SK-N-SH treated with all-trans-retinoic acid at 6 μM for 48 hours (cell line): ENCODE measurements around the gene COPS8.
A peak's percentile ranks its signal among the peaks of the same experiment; 100 is the strongest.

Source experiments
- ATAC-seq: fragments of 200-7000 bp; cut with Tn5 transposase; 3 replicates; pipeline ENCODE4 v1.9.1; 2020; ENCODE audit warnings: mild to moderate bottlenecking, moderate library complexity
- ARNTL ChIP-seq: fragments of 450-650 bp; formaldehyde crosslinking; IDR thresholded peaks from 2 replicates; pipeline ENCODE4 v1.5.0; 2020; ENCODE audit warnings: low read depth, mild to moderate bottlenecking, moderate library complexity, borderline replicate concordance
- BACH2 ChIP-seq: fragments of 250-450 bp; sonication (Bioruptor Pico); IDR thresholded peaks from 2 replicates; pipeline ENCODE4 v1.9.0; 2021; ENCODE audit warnings: mild to moderate bottlenecking, borderline replicate concordance
- CSDC2 ChIP-seq: fragments of 250-450 bp; sonication (Bioruptor Pico); IDR thresholded peaks from 2 replicates; pipeline ENCODE4 v1.5.0; 2020; ENCODE audit warnings: mild to moderate bottlenecking, moderate library complexity
- ESRRG ChIP-seq: fragments of 250-450 bp; sonication (Bioruptor Pico); IDR thresholded peaks from 2 replicates; pipeline ENCODE4 v1.6.1; 2021; ENCODE audit warnings: mild to moderate bottlenecking
- GLIS3 ChIP-seq: fragments of 250-450 bp; sonication (Bioruptor Pico); IDR thresholded peaks from 2 replicates; pipeline ENCODE4 v1.5.0; 2020; ENCODE audit warnings: mild to moderate bottlenecking, moderate library complexity
- ISL1 ChIP-seq: fragments of 250-450 bp; sonication (Bioruptor Pico); IDR thresholded peaks from 2 replicates; pipeline ENCODE4 v2.1.2; 2022; ENCODE audit warnings: mild to moderate bottlenecking, moderate library complexity
- POU6F1 ChIP-seq: fragments of 250-450 bp; sonication (Bioruptor Pico); IDR thresholded peaks from 2 replicates; pipeline ENCODE4 v1.8.0; 2021; ENCODE audit warnings: low read depth, mild to moderate bottlenecking, moderate library complexity, borderline replicate concordance
- PPARA ChIP-seq: fragments of 250-450 bp; sonication (Bioruptor Pico); IDR thresholded peaks from 2 replicates; pipeline ENCODE4 v1.5.0; 2020; ENCODE audit warnings: mild to moderate bottlenecking, borderline replicate concordance
- RARB ChIP-seq: fragments of 250-450 bp; sonication (Bioruptor Pico); IDR thresholded peaks from 2 replicates; pipeline ENCODE4 v1.8.0; 2021; ENCODE audit warnings: mild to moderate bottlenecking, moderate library complexity
- SNAI2 ChIP-seq: fragments of 250-450 bp; sonication (Bioruptor Pico); IDR thresholded peaks from 2 replicates; pipeline ENCODE4 v1.5.0; 2020; ENCODE audit warnings: mild to moderate bottlenecking, moderate library complexity
- TCF4 ChIP-seq: fragments of 250-450 bp; sonication (Bioruptor Pico); IDR thresholded peaks from 2 replicates; pipeline ENCODE4 v1.8.0; 2021; ENCODE audit warnings: mild to moderate bottlenecking, moderate library complexity, borderline replicate concordance
- TOX ChIP-seq: fragments of 250-450 bp; sonication (Bioruptor Pico); IDR thresholded peaks from 2 replicates; pipeline ENCODE4 v1.8.0; 2021; ENCODE audit warnings: mild to moderate bottlenecking, moderate library complexity, borderline replicate concordance
- TSHZ2 ChIP-seq: fragments of 250-450 bp; sonication (Bioruptor Pico); IDR thresholded peaks from 2 replicates; pipeline ENCODE4 v1.5.0; 2020; ENCODE audit warnings: mild to moderate bottlenecking, moderate library complexity
- ZC3H10 ChIP-seq: fragments of 250-450 bp; sonication (Bioruptor Pico); IDR thresholded peaks from 2 replicates; pipeline ENCODE4 v1.5.1; 2021; ENCODE audit warnings: mild to moderate bottlenecking, moderate library complexity
- ZFP3 ChIP-seq: fragments of 250-450 bp; sonication (Bioruptor Pico); IDR thresholded peaks from 2 replicates; pipeline ENCODE4 v1.5.0; 2020; ENCODE audit warnings: mild to moderate bottlenecking, moderate library complexity
- ZNF70 ChIP-seq: fragments of 450-650 bp; formaldehyde crosslinking; IDR thresholded peaks from 2 replicates; pipeline ENCODE4 v1.5.0; 2020; ENCODE audit warnings: mild to moderate bottlenecking, moderate library complexity
- ZNF8 ChIP-seq: fragments of 450-650 bp; formaldehyde crosslinking; IDR thresholded peaks from 2 replicates; pipeline ENCODE4 v1.5.0; 2020; ENCODE audit warnings: mild to moderate bottlenecking, moderate library complexity
- TF ChIP-seq, protein P1 (sequence below): fragments of 250-450 bp; sonication (Bioruptor Pico); IDR thresholded peaks from 2 replicates; pipeline ENCODE4 v1.8.0; 2020; ENCODE audit warnings: mild to moderate bottlenecking, moderate library complexity, borderline replicate concordance
- TF ChIP-seq, protein P2 (sequence below): fragments of 250-450 bp; sonication (Bioruptor Pico); IDR thresholded peaks from 2 replicates; pipeline ENCODE4 v1.5.1; 2020; ENCODE audit warnings: low read depth, mild to moderate bottlenecking, moderate library complexity

The COPS8 gene

DNA sequence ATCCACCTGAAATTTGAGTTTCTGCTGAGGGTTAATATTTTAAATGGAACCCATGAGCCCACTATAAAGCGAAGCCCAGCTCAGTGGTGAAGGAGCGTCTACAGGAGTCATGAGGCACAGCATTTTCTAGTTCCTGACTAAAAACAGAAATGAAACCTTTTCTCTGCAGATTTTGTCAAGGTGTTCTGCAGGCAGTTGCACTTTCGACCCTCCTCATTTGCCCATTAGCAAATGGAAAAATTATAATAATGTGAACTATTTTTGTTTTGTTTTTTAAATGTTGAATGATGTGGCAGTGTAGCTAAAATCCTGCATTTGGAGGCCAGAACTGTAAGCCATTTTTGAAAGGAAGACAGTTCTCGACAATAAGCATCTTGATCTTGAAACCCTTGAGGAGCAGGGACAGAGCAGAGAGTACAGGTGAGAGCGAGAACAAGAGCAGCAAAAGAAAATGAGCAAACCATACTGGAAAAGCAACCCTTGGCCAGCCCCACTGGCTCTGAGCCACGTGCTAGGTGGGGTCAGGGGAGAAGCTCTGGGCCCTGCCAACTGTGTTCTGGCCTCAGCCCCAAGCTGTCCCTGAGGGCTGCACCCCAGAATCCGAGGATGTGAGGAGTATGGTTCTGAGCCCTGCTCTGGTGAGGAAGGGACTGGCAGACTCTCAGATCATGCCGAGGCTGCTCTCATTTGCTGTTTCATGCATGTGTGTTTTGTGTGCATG lies 26.4 kb upstream of the COPS8 start:
- ATAC-seq, result no peak
- TF ChIP-seq TOX, result no peak
- no peak for TF ChIP-seq RARB (CRISPR knock-in tag)
- no peak for TF ChIP-seq TCF4 (CRISPR knock-in tag)
- TF ChIP-seq, protein P1, sequence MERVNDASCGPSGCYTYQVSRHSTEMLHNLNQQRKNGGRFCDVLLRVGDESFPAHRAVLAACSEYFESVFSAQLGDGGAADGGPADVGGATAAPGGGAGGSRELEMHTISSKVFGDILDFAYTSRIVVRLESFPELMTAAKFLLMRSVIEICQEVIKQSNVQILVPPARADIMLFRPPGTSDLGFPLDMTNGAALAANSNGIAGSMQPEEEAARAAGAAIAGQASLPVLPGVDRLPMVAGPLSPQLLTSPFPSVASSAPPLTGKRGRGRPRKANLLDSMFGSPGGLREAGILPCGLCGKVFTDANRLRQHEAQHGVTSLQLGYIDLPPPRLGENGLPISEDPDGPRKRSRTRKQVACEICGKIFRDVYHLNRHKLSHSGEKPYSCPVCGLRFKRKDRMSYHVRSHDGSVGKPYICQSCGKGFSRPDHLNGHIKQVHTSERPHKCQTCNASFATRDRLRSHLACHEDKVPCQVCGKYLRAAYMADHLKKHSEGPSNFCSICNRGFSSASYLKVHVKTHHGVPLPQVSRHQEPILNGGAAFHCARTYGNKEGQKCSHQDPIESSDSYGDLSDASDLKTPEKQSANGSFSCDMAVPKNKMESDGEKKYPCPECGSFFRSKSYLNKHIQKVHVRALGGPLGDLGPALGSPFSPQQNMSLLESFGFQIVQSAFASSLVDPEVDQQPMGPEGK (CRISPR knock-in tag), result no peak
- TF ChIP-seq BACH2 (CRISPR knock-in tag), result no peak
- TF ChIP-seq ISL1 (CRISPR knock-in tag), result no peak
- TF ChIP-seq POU6F1 (CRISPR knock-in tag), result no peak
- TF ChIP-seq PPARA (CRISPR knock-in tag), result no peak
- no peak for TF ChIP-seq GLIS3 (CRISPR knock-in tag)
- TF ChIP-seq SNAI2 (CRISPR knock-in tag), result no peak
- TF ChIP-seq ZNF70 (CRISPR knock-in tag), result no peak
- TF ChIP-seq ZNF8 (CRISPR knock-in tag), result no peak
- TF ChIP-seq ZFP3 (CRISPR knock-in tag), result no peak
- TF ChIP-seq, protein P2, sequence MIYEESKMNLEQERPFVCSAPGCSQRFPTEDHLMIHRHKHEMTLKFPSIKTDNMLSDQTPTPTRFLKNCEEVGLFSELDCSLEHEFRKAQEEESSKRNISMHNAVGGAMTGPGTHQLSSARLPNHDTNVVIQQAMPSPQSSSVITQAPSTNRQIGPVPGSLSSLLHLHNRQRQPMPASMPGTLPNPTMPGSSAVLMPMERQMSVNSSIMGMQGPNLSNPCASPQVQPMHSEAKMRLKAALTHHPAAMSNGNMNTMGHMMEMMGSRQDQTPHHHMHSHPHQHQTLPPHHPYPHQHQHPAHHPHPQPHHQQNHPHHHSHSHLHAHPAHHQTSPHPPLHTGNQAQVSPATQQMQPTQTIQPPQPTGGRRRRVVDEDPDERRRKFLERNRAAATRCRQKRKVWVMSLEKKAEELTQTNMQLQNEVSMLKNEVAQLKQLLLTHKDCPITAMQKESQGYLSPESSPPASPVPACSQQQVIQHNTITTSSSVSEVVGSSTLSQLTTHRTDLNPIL (CRISPR knock-in tag), result no peak
- TF ChIP-seq TSHZ2 (CRISPR knock-in tag), result no peak
- no peak for TF ChIP-seq ESRRG (CRISPR knock-in tag)
- no peak for TF ChIP-seq ARNTL (CRISPR knock-in tag)

GRCh38 chr2:237060534-237061312 lies 25.0 kb upstream of the COPS8 start:
- no peak for TF ChIP-seq ISL1 (CRISPR knock-in tag)
- TF ChIP-seq POU6F1 (CRISPR knock-in tag), result no peak
- TF ChIP-seq BACH2 (CRISPR knock-in tag), result no peak
- no peak for TF ChIP-seq TCF4 (CRISPR knock-in tag)
- no peak for TF ChIP-seq TOX
- TF ChIP-seq CSDC2 (CRISPR knock-in tag), result no peak
- TF ChIP-seq GLIS3 (CRISPR knock-in tag), result no peak
- no peak for TF ChIP-seq ZC3H10
- ATAC-seq, result peak; percentile 95

DNA sequence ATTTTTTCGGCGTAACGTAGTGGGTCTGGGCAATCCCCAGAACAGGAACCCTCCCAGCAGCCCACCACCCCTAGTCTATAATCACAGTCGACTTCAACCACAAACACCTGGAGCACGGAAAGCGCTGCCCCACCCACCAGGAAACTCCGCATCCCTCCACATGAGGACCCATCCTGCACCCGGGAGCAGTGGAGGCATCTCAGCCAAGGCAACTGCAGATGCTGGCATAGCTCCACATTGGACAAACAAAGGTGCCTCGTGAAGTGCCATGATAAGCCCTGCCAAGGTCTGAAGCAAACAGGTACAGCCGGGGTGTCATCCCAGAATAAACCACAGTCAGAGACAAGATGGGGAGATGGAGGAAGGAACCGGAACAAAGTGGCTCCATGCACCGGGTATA lies 24.3 kb upstream of the COPS8 start:
- no peak for ATAC-seq
- TF ChIP-seq CSDC2 (CRISPR knock-in tag) (no peak), ZNF8 (CRISPR knock-in tag) (no peak)
- TF ChIP-seq, protein P1 (CRISPR knock-in tag), result no peak
